Peyer's patch (tissue), 4 donors: Measurements from ENCODE around the gene SLC6A18.

Experiments used
- CTCF ChIP-seq, 6 experiments: fragments of 450-650 bp in 4 of 6; fragments of 200-600 bp in 2 of 6; sonication (generic) in 1 of 6; IDR thresholded peaks; one replicate each; pipeline ENCODE4 v1.5.1; 2017 to 2019; ENCODE audit warnings: antibody characterized with exemption in 6 of 6, mild to moderate bottlenecking in 3 of 6, moderate library complexity in 1 of 6
- POLR2A ChIP-seq, 2 donors: fragments of 450-650 bp; IDR thresholded peaks; one replicate each; pipeline ENCODE4 v1.5.1; 2017; ENCODE audit warnings: antibody characterized with exemption in 2 of 2, mild to moderate bottlenecking in 2 of 2, moderate library complexity in 2 of 2

GRCh38 chr5:1213508-1214162, 11.5 kb upstream of the SLC6A18 start:
- TF ChIP-seq CTCF (IDR thresholded peaks at IDR 0.05) (no peak), POLR2A (IDR thresholded peaks at IDR 0.05) (no peak)
